Erythroblast (primary cell): ENCODE measurements around the gene BCKDHB.

Source experiments
- GATA1 ChIP-seq: IDR thresholded peaks from 2 replicates; pipeline ENCODE4 v1.6.1; 2011; ENCODE audit warnings: low read depth, mild to moderate bottlenecking, control low read depth, low read length, moderate library complexity
- POLR2A ChIP-seq: IDR thresholded peaks from 2 replicates; pipeline ENCODE4 v1.6.1; 2011; ENCODE audit warnings: mild to moderate bottlenecking, low read length

DNA sequence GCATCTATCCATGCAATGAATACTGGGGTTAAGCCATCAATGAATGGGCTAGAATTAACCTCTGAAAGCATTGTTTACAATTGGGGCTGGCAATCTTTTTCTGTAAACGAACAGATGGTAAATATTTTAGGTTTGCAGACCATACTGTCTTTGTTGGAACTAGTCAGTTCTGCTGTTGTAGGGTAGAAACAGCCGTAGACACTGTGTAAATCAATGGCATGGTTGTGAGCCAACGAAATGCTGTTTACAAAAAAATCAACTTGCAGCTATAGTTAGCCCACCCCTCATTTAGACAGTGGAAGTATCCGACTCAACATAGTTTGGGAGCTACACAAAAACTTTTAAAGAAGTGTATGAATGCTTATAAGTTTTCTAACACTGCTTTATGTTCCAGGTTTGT, 91.5 kb downstream of the BCKDHB start:
- TF ChIP-seq POLR2A (no peak), GATA1 (no peak)
